GM19463 (cell line): Measurements from ENCODE around the gene ACADS.
"Not testable (repeated sequence)": the region's sequence is repeated elsewhere in the genome, so short reads cannot be mapped to it uniquely, and the experiment has no call there.

Source experiments
- ATAC-seq: cut with Tn5 transposase; IDR thresholded peaks from one replicate; pipeline ENCODE4 v1.9.1; 2021; ENCODE audit warnings: mild to moderate bottlenecking, moderate library complexity; ENCODE audit not compliant: unreplicated experiment

Gene ACADS

GRCh38 chr12:120725151-120725658 is 421 bp upstream of the ACADS start:
- no peak for ATAC-seq

DNA sequence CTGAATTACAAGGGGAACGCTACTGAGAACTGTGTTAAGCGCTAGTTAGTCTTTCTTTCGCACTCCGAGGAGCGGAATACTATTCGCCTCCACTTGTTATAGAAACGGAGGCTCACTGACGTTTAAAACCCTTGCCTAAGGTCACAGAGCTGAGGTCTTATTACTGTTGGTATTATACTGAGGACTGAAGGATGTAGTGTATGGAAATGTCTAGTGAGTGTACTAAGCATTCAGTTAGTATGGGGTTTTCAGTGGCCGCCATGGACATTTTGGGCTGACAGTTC is 826 bp downstream of the ACADS start:
- ATAC-seq: no peak

DNA sequence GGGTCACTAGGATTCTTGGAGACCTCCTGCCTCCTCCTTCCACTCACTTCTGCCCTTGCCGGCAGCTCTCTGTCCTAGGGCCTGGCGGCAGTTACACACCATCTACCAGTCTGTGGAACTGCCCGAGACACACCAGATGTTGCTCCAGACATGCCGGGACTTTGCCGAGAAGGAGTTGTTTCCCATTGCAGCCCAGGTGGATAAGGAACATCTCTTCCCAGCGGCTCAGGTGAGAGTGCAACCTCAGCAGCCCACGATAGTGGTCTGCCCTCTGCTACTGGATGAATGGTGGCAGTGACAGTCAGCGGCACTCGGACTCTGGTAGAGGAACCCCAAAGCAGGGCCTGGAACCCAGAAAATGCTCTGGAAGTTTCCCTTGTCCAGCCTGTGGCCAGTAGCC is 1.3 kb downstream of the ACADS start:
- ATAC-seq: no peak

DNA sequence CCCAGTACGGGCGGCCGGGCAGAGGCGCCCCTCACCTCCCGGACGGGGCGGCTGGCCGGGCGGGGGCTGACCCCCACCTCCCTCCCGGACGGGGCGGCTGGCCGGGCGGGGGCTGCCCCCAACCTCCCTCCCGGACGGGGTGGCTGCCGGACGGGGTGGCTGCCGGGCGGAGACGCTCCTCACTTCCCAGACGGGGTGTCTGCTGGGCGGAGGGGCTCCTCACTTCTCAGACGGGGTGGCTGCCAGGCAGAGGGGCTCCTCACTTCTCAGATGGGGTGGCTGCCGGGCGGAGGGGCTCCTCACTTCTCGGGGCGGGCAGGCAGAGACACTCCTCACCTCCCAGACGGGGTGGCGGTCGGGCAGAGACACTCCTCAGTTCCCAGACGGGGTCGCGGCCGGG is 6.6 kb downstream of the ACADS start:
- ATAC-seq: not testable (repeated sequence)

DNA sequence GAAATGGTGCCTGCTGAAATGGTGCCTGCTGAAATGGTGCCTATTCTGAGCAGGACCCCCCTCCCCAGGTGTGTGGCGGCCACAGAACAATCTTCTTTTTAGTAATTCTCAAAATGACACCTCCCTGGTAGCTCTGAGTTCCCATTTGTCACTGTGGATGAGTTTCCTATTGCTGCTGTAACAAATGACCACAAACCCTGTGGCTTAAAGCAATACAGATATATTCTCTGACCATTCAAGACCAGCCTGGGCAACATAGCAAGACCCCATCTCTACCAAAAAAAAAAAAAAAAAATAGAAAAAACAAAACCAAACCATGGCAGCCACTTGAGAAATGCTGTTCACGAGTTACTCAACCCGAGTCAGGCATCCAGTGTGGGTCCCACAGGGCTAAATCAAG is 7.9 kb downstream of the ACADS start:
- no peak for ATAC-seq

- no peak for ATAC-seq
Observed at GRCh38 chr12:120734210-120734609, 8.6 kb downstream of the ACADS start.

GRCh38 chr12:120735181-120735580 is 9.6 kb downstream of the ACADS start:
- ATAC-seq: no peak

GRCh38 chr12:120736404-120737331 is 11.0 kb downstream of the ACADS start:
- ATAC-seq: no peak

GRCh38 chr12:120737557-120738251 is 12.1 kb downstream of the ACADS start:
- ATAC-seq: no peak

DNA sequence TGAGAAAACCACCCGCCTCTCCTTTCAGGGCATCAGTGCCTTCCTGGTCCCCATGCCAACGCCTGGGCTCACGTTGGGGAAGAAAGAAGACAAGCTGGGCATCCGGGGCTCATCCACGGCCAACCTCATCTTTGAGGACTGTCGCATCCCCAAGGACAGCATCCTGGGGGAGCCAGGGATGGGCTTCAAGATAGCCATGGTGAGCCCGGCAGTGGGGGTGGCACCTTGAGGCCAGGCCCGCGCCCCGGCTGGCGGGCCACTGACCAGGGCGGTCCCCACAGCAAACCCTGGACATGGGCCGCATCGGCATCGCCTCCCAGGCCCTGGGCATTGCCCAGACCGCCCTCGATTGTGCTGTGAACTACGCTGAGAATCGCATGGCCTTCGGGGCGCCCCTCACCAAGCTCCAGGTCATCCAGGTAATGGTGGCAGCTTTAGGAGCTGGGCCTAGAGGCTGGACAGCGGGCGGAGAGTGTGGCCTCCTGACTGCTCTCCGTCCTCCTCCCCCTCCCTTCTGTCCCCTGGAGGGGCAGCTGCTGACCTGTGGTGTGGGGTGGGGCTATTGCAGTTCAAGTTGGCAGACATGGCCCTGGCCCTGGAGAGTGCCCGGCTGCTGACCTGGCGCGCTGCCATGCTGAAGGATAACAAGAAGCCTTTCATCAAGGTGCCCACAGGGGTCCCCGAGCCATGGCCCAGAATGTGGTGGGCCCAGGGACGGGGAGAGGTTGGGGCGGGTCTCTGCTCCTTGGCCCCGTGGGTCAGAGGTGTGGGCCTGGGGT is 12.8 kb downstream of the ACADS start:
- ATAC-seq: no peak

DNA sequence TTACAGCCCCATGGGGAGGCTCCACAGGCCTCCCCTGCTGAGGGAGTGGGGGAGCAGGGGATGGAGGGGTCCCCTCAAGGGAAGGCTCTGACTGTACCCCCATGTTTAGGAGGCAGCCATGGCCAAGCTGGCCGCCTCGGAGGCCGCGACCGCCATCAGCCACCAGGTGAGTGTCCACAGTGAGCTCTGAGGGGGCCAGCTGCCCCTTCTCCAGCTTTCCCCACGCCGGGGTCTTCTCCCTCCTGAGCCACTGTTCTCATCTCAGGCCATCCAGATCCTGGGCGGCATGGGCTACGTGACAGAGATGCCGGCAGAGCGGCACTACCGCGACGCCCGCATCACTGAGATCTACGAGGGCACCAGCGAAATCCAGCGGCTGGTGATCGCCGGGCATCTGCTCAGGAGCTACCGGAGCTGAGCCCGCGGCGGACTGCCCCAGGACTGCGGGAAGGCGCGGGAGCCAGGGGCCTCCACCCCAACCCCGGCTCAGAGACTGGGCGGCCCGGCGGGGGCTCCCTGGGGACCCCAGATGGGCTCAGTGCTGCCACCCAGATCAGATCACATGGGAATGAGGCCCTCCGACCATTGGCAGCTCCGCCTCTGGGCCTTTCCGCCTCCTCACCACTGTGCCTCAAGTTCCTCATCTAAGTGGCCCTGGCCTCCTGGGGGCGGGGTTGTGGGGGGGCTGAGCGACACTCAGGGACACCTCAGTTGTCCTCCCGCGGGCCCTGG is 13.6 kb downstream of the ACADS start:
- no peak for ATAC-seq

- ATAC-seq: no peak
Observed at GRCh38 chr12:120739821-120740613, 14.4 kb downstream of the ACADS start.

DNA sequence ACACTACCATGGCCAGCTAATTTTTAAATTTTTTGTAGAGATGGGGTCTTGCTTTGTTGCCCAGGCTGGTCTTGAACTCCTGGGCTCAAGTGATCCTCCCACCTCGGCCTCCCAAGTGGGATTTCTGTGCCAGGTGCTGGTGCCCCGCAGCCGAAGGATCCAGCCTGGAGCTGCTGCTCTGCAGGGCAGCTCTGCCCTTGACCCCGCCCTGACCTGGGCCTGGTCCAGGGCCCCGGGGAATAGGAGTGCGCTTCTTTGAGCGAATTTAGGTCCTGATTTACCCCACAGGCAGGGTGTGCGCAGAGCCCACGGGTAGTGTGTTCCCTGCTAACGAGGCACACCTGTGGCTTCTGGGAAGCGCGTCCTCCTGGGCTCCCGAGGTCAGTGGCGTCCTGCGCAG is 15.2 kb downstream of the ACADS start:
- ATAC-seq: no peak

GRCh38 chr12:120741476-120742421 is 16.1 kb downstream of the ACADS start:
- no peak for ATAC-seq

- no peak for ATAC-seq
Observed at GRCh38 chr12:120744922-120745493, 19.4 kb downstream of the ACADS start.

- no peak for ATAC-seq
Observed at GRCh38 chr12:120748242-120748641, 22.6 kb downstream of the ACADS start.

DNA sequence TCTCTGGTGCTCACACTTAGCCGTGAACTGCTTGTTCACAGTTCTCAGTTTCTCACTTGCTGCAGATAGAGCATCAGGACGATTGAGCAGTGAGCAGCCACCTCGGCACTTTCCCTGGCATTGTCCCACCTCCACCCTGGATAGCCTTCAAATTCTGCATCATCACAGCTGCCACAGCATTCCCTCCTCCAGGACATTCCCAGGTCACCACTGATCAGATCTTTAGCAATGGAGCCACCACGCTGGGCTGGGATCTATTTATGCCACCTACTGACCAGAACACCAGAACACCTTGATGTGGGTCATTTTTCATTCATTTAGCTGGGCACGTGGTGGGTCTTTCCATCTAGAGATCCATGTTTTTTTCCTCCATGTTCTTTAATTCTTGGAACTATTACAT is 23.6 kb downstream of the ACADS start:
- no peak for ATAC-seq

GRCh38 chr12:120750806-120751205 is 25.2 kb downstream of the ACADS start:
- no peak for ATAC-seq

DNA sequence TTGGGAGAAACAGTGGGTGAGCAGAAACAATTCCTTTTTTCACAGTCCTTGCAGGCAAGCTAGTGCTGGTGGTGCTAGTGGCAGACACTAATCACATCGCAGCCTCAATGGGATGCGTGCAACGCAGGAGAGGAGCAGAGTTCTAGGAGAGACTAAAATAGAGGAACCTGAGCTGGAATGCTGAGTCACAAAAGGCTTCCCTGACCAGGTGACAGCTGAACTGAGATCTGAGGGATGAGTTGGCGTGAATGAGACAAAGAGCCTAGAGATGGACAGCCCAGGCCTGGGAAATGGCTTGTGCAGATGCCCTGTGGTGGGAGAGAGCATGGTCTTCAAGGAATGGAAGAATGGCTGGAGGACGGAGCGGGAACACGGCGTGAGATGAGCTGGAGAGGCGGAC is 25.8 kb downstream of the ACADS start:
- ATAC-seq: no peak
